Measurements from ENCODE around the gene TIE1.
"Not testable (repeated sequence)": the region's sequence is repeated elsewhere in the genome, so short reads cannot be mapped to it uniquely, and the experiment has no call there.

Gene TIE1

GRCh38 chr1:43368646-43369020, 67.9 kb downstream of the TIE1 start:
- TF ChIP-seq, protein P1, sequence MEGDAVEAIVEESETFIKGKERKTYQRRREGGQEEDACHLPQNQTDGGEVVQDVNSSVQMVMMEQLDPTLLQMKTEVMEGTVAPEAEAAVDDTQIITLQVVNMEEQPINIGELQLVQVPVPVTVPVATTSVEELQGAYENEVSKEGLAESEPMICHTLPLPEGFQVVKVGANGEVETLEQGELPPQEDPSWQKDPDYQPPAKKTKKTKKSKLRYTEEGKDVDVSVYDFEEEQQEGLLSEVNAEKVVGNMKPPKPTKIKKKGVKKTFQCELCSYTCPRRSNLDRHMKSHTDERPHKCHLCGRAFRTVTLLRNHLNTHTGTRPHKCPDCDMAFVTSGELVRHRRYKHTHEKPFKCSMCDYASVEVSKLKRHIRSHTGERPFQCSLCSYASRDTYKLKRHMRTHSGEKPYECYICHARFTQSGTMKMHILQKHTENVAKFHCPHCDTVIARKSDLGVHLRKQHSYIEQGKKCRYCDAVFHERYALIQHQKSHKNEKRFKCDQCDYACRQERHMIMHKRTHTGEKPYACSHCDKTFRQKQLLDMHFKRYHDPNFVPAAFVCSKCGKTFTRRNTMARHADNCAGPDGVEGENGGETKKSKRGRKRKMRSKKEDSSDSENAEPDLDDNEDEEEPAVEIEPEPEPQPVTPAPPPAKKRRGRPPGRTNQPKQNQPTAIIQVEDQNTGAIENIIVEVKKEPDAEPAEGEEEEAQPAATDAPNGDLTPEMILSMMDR (IDR thresholded peaks at IDR 0.05; ENCODE audit: low read depth, low read length) = no peak
- no peak for DNase-seq (ENCODE audit: low read depth in 2 of 2)
- peak overlapping the region; percentile 56 to 67 for H3K4me3 ChIP-seq (replicated peaks in 1 of 2; ENCODE audit: low read depth in 2 of 2, low read length in 2 of 2)

DNA sequence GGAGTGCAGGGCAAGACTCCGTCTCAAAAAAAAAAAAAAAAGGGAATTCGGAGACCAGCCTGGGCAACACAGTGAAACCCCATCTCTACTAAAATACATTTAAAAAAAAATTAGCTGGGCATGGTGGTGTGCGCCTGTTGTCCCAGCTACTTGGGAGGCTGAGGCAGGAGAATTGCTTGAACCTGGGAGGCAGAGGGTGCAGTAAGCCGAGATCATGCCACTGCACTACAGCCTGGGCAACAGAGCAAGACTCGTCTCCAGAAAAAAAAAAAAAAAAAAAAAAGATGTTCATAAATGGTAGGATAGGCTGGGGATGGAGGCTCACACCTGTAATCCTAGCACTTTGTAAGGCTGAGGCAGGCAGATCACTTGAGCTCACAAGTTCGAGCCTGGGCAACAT, 69.0 kb downstream of the TIE1 start:
- DNase-seq (ENCODE audit: low read depth in 2 of 2); H3K4me3 ChIP-seq (replicated peaks in 1 of 2; ENCODE audit: low read depth in 2 of 2, low read length in 2 of 2): not testable (repeated sequence)

DNA sequence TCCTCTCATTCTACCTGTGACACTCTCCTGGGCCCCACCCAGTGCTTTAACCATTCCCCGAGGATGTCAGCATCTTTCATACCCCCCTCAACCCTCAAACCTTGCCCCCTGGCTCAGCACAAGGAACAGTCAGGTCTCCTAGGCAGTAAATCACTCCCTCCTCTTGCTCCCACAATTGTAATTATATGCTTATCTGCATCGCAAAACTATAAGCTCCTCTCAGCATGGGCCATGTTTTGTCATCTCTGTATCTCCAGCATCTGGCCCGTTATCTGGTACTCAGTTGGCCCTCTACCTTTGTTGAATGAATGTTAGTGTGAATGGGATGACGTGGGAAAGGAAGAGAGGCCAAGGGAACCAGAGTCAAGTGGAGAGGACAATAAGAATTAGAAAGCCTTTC, 69.8 kb downstream of the TIE1 start:
- TF ChIP-seq, protein P1 (IDR thresholded peaks at IDR 0.05; ENCODE audit: low read depth, low read length) = no peak
- no peak for DNase-seq (ENCODE audit: low read depth in 2 of 2)
- H3K4me3 ChIP-seq (replicated peaks in 1 of 2; ENCODE audit: low read depth in 2 of 2, low read length in 2 of 2) = no peak overlapping the region

DNA sequence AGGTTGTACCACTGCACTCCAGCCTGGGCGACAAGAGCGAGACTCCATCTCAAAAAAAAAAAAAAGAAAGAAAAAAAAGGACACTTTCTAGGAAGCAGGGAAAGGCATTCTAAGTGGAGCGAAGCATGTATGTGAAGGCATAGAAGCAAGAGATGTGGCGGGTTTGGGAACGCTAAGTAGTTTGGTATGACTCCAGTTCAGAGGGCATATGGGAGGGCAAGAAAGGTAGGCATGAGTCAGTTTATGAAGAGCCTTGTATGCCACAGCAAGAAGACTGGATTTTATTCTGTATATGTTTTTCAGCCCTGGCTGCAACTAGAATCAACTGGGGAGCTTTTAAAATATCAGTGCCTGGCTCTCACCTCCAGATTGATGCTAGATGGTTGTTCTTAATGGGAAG, 71.4 kb downstream of the TIE1 start:
- peak in 1 of 2 donors; percentile 31 for DNase-seq (ENCODE audit: low read depth in 2 of 2)
- TF ChIP-seq, protein P1 (IDR thresholded peaks at IDR 0.05; ENCODE audit: low read depth, low read length) = no peak
- H3K4me3 ChIP-seq (replicated peaks in 1 of 2; ENCODE audit: low read depth in 2 of 2, low read length in 2 of 2) = no peak overlapping the region

All from cardiac fibroblast (primary cell).